ENCODE results near the gene SLC5A11.

The SLC5A11 gene

GRCh38 chr16:24925163-24925562, 79.4 kb downstream of the SLC5A11 start:
- in situ Hi-C loops (cut with MboI; ENCODE audit: low pct_unique_long_range_greater_than_20kb, low sequenced_read_pairs, unreplicated experiment) = no loop called here

GRCh38 chr16:24929409-24929808, 83.6 kb downstream of the SLC5A11 start:
- no peak for TF ChIP-seq CTCF (IDR thresholded peaks at IDR 0.05; ENCODE audit: extremely low read depth, insufficient read depth, missing control alignments)
- in situ Hi-C loops (cut with MboI; ENCODE audit: low pct_unique_long_range_greater_than_20kb, low sequenced_read_pairs, unreplicated experiment) = no loop called here
- no peak for DNase-seq (ENCODE audit: low spot score)

More at GRCh38 chr16:24925163-24925562, 79.4 kb downstream of the SLC5A11 start:
- DNase-seq (ENCODE audit: low spot score) = no peak
- TF ChIP-seq CTCF (IDR thresholded peaks at IDR 0.05; ENCODE audit: extremely low read depth, insufficient read depth, missing control alignments) = no peak

- no peak for DNase-seq (ENCODE audit: low spot score)
- TF ChIP-seq CTCF (IDR thresholded peaks at IDR 0.05; ENCODE audit: extremely low read depth, insufficient read depth, missing control alignments) = no peak
- in situ Hi-C loops (cut with MboI; ENCODE audit: low pct_unique_long_range_greater_than_20kb, low sequenced_read_pairs, unreplicated experiment) = no loop called here
Observed at GRCh38 chr16:24930440-24930839, 84.7 kb downstream of the SLC5A11 start.

- no peak for DNase-seq (ENCODE audit: low spot score)
- in situ Hi-C loops (cut with MboI; ENCODE audit: low pct_unique_long_range_greater_than_20kb, low sequenced_read_pairs, unreplicated experiment) = no loop called here
- no peak for TF ChIP-seq CTCF (IDR thresholded peaks at IDR 0.05; ENCODE audit: extremely low read depth, insufficient read depth, missing control alignments)
Observed at GRCh38 chr16:24931091-24931490, 85.3 kb downstream of the SLC5A11 start.

GRCh38 chr16:24935336-24935735, 89.6 kb downstream of the SLC5A11 start:
- TF ChIP-seq CTCF (IDR thresholded peaks at IDR 0.05; ENCODE audit: extremely low read depth, insufficient read depth, missing control alignments) = no peak
- in situ Hi-C loops (cut with MboI; ENCODE audit: low pct_unique_long_range_greater_than_20kb, low sequenced_read_pairs, unreplicated experiment) = no loop called here
- DNase-seq (ENCODE audit: low spot score) = no peak

GRCh38 chr16:24936151-24936550, 90.4 kb downstream of the SLC5A11 start:
- no peak for DNase-seq (ENCODE audit: low spot score)
- in situ Hi-C loops (cut with MboI; ENCODE audit: low pct_unique_long_range_greater_than_20kb, low sequenced_read_pairs, unreplicated experiment) = no loop called here
- TF ChIP-seq CTCF (IDR thresholded peaks at IDR 0.05; ENCODE audit: extremely low read depth, insufficient read depth, missing control alignments) = no peak

- TF ChIP-seq CTCF (IDR thresholded peaks at IDR 0.05; ENCODE audit: extremely low read depth, insufficient read depth, missing control alignments) = no peak
- in situ Hi-C loops (cut with MboI; ENCODE audit: low pct_unique_long_range_greater_than_20kb, low sequenced_read_pairs, unreplicated experiment) = no loop called here
- DNase-seq (ENCODE audit: low spot score) = no peak
Observed at GRCh38 chr16:24939224-24939623, 93.5 kb downstream of the SLC5A11 start.

Data from GM13977 (cell line).